ENCODE data around the gene CDH13.

DNA sequence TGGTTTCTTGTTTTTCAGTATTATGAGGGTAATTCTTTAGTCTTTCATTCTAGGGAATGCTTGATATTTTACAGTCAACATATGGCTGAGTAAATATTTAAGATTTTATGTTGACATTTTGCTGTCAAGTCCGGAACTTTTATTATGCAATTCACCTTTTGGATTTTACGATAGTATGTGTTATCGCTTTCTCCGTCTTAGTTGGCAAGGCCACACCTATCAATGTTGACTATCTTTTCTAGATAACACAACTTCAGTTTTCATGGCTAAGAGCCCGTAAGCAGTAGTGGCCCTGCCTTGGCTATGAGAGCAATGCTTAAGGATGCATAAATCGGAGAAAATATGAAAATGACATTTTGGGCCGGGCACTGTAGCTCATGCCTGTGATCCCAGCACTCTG is 39.5 kb upstream of the CDH13 start:
- TF ChIP-seq, protein P1, sequence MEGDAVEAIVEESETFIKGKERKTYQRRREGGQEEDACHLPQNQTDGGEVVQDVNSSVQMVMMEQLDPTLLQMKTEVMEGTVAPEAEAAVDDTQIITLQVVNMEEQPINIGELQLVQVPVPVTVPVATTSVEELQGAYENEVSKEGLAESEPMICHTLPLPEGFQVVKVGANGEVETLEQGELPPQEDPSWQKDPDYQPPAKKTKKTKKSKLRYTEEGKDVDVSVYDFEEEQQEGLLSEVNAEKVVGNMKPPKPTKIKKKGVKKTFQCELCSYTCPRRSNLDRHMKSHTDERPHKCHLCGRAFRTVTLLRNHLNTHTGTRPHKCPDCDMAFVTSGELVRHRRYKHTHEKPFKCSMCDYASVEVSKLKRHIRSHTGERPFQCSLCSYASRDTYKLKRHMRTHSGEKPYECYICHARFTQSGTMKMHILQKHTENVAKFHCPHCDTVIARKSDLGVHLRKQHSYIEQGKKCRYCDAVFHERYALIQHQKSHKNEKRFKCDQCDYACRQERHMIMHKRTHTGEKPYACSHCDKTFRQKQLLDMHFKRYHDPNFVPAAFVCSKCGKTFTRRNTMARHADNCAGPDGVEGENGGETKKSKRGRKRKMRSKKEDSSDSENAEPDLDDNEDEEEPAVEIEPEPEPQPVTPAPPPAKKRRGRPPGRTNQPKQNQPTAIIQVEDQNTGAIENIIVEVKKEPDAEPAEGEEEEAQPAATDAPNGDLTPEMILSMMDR (IDR thresholded peaks at IDR 0.05; ENCODE audit: low read length): no peak
- no peak for TF ChIP-seq EZH2 (optimal IDR thresholded peaks at IDR 0.05; ENCODE audit: low read depth, low read length)
